Omental fat pad (tissue), 4 donors: ENCODE results near the gene FBN2. TPM values are rescaled to one million over a fixed set of nuclear protein-coding genes. Genes with fewer than 3 reads are reported as not detected.

Experiments
- ATAC-seq: fragments of 150-250 bp; one replicate; pipeline ENCODE4 v1.9.1; 2016; ENCODE audit warnings: mild to moderate bottlenecking, moderate library complexity; ENCODE audit not compliant: low FRiP score
- DNase-seq: peaks from one replicate; pipeline ENCODE4 v3.0.0-alpha.2; 2019; ENCODE audit warnings: low spot score
- CTCF ChIP-seq, 3 donors: fragments of 450-650 bp; IDR thresholded peaks; one replicate each; pipeline ENCODE4 v1.5.1; 2016 to 2017; ENCODE audit warnings: antibody characterized with exemption in 3 of 3, mild to moderate bottlenecking in 3 of 3, moderate library complexity in 2 of 3
- total RNA-seq, 4 donors: library from RNA; depleted of rRNA; stranded (reverse); fragments of >200 nt; gene quantifications; one replicate each; pipeline ENCODE4 v1.1.0, GENCODE V29; 2016

FBN2 gene
- total RNA-seq, 4 donors from 2014 or later = 0.56 to 3.2 (median 0.79) TPM

GRCh38 chr5:128535251-128535650, 2.8 kb downstream of the FBN2 start:
- DNase-seq (no peak), ATAC-seq (no peak)
- TF ChIP-seq CTCF (IDR thresholded peaks at IDR 0.05) = no peak

DNA sequence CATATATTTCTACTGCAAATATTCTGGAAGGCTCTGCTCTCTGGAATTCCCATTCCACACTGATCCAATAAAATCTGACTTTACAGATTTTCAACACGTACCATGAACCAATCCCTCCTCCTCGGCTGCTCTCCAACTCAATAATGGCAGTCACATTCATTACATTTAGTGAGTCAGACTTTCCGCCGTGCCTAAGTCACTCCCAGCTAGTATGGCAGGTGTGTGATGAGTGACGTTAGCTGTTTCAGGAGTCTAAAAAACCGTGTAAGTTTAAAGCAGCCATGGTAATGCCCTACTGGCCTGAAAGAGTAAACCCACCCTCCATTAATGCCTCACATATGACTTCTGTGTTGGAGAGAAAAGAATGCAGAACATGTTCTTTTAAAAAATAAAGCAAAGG, 3.3 kb downstream of the FBN2 start:
- ATAC-seq (no peak), DNase-seq (no peak)
- no peak for TF ChIP-seq CTCF (IDR thresholded peaks at IDR 0.05)

- ATAC-seq (no peak), DNase-seq (no peak)
- no peak for TF ChIP-seq CTCF (IDR thresholded peaks at IDR 0.05)
These were observed 5.3 kb downstream of the FBN2 start for GRCh38 chr5:128532776-128533175.

- TF ChIP-seq CTCF (IDR thresholded peaks at IDR 0.05) = no peak
- DNase-seq (no peak), ATAC-seq (no peak)
These were observed 5.9 kb downstream of the FBN2 start for GRCh38 chr5:128532127-128532526.

- no peak for DNase-seq
- ATAC-seq = no peak
- TF ChIP-seq CTCF (IDR thresholded peaks at IDR 0.05) = no peak
These were observed 9.3 kb downstream of the FBN2 start for GRCh38 chr5:128528637-128529255.

DNA sequence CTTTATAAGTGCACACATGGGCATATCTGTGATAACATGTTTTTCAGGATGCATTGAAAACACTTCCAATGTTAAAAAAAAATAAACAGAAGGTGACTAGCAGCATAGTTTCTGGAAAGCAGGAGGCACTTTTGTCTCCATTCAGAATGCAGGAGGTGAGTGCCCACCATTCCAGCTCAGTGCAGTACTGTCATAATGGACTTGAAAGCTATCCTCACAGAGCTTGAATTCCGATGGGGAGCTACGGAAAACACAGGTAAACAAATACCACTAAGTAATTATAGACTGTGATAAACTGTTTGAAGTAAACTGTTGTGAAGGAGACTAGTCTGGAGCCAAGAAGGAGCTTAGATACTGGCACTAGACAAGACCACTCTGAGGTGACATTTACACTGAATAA, 9.9 kb downstream of the FBN2 start:
- TF ChIP-seq CTCF (IDR thresholded peaks at IDR 0.05) = no peak
- ATAC-seq = no peak

DNA sequence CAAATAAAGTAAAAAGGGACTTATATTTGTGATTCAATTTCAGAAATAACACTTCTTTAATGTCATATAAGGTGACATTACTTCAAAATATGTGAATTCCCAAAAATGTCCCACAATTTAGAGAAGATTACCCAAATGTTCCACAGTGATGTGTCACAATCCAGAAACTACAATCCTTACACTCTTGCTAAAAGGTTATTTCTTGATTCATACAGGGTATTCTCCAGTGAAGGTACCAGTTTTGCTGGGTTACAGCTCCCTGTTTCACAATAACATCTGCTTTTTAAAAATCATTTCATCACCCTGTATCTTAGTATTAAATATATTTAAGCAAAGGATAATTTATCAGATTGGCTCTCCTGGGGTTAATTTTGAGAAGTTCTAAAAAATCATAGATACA, 11.0 kb downstream of the FBN2 start:
- ATAC-seq (no peak), DNase-seq (no peak)

More for the DNA sequence above, 9.9 kb downstream of the FBN2 start:
- DNase-seq = no peak

More for the DNA sequence above, 11.0 kb downstream of the FBN2 start:
- no peak for TF ChIP-seq CTCF (IDR thresholded peaks at IDR 0.05)
